Caco-2 (cell line): ENCODE data around the gene C1orf21. TPM values are rescaled to one million over a fixed set of nuclear protein-coding genes. Genes with fewer than 3 reads are reported as not detected.

Experiments used
- BruUV-seq: library from RNA; stranded (reverse); fragments of 400-500 nt; replicated peaks from 2 replicates; lab custom pipeline; 2021; lab: Mats Ljungman, UMichigan
- CTCF ChIA-PET: fragments of 300-600 bp; sonication (Branson Sonifier 250); formaldehyde crosslinking; loops from one replicate; lab custom pipeline; 2022; ENCODE audit warnings: antibody characterized with exemption; lab: Charles Lee
- POLR2A ChIA-PET: fragments of 300-600 bp; sonication (Branson Sonifier 250); formaldehyde crosslinking; loops from one replicate; lab custom pipeline; 2022; ENCODE audit warnings: antibody characterized with exemption; lab: Charles Lee
- DNase-seq, 2 experiments: peaks; one replicate each; pipeline versions ENCODE4 v3.0.0 to v3.0.0-alpha.2; 2020 to 2022
- H3K27me3 ChIP-seq: replicated peaks from 2 replicates; pipeline ENCODE4 v1.6.0; 2011; ENCODE audit warnings: low read length; ENCODE audit not compliant: control insufficient read depth, insufficient read depth
- H3K36me3 ChIP-seq: 2 replicates; pipeline ENCODE4 v1.5.1; 2011; ENCODE audit warnings: low read length; ENCODE audit not compliant: control insufficient read depth, insufficient read depth
- H3K4me1 ChIP-seq: fragments of 250-450 bp; sonication (Bioruptor Pico); 2 replicates; pipeline ENCODE4 v1.5.1; 2020; ENCODE audit warnings: mild to moderate bottlenecking
- H3K4me3 ChIP-seq: 2 replicates; pipeline ENCODE4 v1.5.1; 2011; ENCODE audit warnings: low read depth, mild to moderate bottlenecking, control low read depth, low read length
- H3K9me3 ChIP-seq: fragments of 250-450 bp; sonication (Bioruptor Pico); 2 replicates; pipeline ENCODE4 v1.5.1; 2020; ENCODE audit warnings: mild to moderate bottlenecking, moderate library complexity
- H3K27ac Mint-ChIP-seq: one replicate; pipeline ENCODE4 v1.8.0; 2022; ENCODE audit warnings: mixed read lengths; ENCODE audit not compliant: unreplicated experiment
- H3K27me3 Mint-ChIP-seq: one replicate; pipeline ENCODE4 v1.8.0; 2022; ENCODE audit warnings: mixed read lengths; ENCODE audit not compliant: insufficient read depth, unreplicated experiment
- H3K36me3 Mint-ChIP-seq: one replicate; pipeline ENCODE4 v1.8.0; 2022; ENCODE audit warnings: mild to moderate bottlenecking, mixed read lengths; ENCODE audit not compliant: insufficient read depth, unreplicated experiment
- H3K4me1 Mint-ChIP-seq: one replicate; pipeline ENCODE4 v1.8.0; 2022; ENCODE audit warnings: low read depth, mixed read lengths; ENCODE audit not compliant: unreplicated experiment
- H3K4me3 Mint-ChIP-seq: one replicate; pipeline ENCODE4 v1.8.0; 2022; ENCODE audit warnings: mild to moderate bottlenecking, moderate library complexity, mixed read lengths; ENCODE audit not compliant: unreplicated experiment
- H3K9me3 Mint-ChIP-seq: one replicate; pipeline ENCODE4 v1.8.0; 2022; ENCODE audit warnings: mixed read lengths; ENCODE audit not compliant: unreplicated experiment
- intact Hi-C: fragments of 100-400 bp; cut with micrococcal nuclease; formaldehyde crosslinking; loops from one replicate; pipeline ENCODE4 v1.10.0; 2022; ENCODE audit not compliant: unreplicated experiment
- total RNA-seq: library from RNA; stranded (reverse); gene quantifications from 2 replicates; pipeline ENCODE4 v1.2.3, GENCODE V29; 2022
- TF ChIP-seq, protein P1 (sequence below), 2 experiments: fragments of 200-600 bp in 1 of 2; IDR thresholded peaks; 1 replicate in 1 of 2; 2 replicates in 1 of 2; pipeline versions ENCODE4 v1.5.1 to v1.8.0; 2011 to 2022; ENCODE audit warnings: antibody characterized with exemption in 1 of 2, control low read depth in 1 of 2, inconsistent platforms in 1 of 2, low read depth in 1 of 2, low read length in 1 of 2, mild to moderate bottlenecking in 1 of 2, moderate library complexity in 1 of 2; ENCODE audit not compliant: insufficient read depth in 1 of 2, severe bottlenecking in 1 of 2, unreplicated experiment in 1 of 2

The C1orf21 gene
- total RNA-seq, 1 experiment from 2014 or later, result 0.82 TPM

DNA sequence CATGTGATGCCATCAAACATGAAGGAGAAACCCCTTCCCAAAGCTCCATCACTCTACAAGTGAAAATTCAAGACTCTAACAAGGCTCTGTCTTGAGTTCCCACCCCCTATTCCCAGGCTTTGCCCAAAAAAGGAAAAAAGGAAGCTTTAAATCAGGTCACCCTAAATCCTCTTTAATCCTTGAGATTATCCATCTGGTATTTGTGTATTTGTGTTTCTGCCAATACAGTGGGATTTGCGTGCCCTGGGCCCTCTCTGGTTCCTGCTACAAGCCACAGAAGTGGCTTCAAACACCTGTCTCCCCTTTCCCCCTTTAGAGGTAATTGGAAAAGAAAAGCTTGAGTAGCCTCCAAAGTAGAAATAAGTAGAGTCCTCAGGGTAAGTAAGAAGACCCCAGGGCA lies 247.5 kb downstream of the C1orf21 start:
- TF ChIP-seq, protein P1, sequence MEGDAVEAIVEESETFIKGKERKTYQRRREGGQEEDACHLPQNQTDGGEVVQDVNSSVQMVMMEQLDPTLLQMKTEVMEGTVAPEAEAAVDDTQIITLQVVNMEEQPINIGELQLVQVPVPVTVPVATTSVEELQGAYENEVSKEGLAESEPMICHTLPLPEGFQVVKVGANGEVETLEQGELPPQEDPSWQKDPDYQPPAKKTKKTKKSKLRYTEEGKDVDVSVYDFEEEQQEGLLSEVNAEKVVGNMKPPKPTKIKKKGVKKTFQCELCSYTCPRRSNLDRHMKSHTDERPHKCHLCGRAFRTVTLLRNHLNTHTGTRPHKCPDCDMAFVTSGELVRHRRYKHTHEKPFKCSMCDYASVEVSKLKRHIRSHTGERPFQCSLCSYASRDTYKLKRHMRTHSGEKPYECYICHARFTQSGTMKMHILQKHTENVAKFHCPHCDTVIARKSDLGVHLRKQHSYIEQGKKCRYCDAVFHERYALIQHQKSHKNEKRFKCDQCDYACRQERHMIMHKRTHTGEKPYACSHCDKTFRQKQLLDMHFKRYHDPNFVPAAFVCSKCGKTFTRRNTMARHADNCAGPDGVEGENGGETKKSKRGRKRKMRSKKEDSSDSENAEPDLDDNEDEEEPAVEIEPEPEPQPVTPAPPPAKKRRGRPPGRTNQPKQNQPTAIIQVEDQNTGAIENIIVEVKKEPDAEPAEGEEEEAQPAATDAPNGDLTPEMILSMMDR (IDR thresholded peaks at IDR 0.05; ENCODE audit: insufficient read depth in 1 of 2, low read depth in 1 of 2, low read length in 1 of 2, severe bottlenecking in 1 of 2, unreplicated experiment in 1 of 2), result no peak
- H3K4me3 ChIP-seq, result no peak overlapping the region
- BruUV-seq, result no TSS peak
- CTCF ChIA-PET, result no interaction called here
- no peaks in the 10 kb centered on the region for H3K36me3 ChIP-seq
- Mint-ChIP-seq H3K9me3 (no peaks in the 10 kb centered on the region), H3K27me3 (peaks cover 3% of the 10 kb centered on the region), H3K4me3 (no peak overlapping the region), H3K4me1 (no peaks in the 10 kb centered on the region), H3K27ac (no peak overlapping the region), H3K36me3 (no peaks in the 10 kb centered on the region)
- POLR2A ChIA-PET, result no interaction called here
- no peaks in the 10 kb centered on the region for H3K4me1 ChIP-seq
- DNase-seq, result no peak
- intact Hi-C loops, result no loop called here
- peaks cover 1% of the 10 kb centered on the region; the same call in 1 of the 2 replicates for H3K27me3 ChIP-seq
- no peaks in the 10 kb centered on the region for H3K9me3 ChIP-seq

DNA sequence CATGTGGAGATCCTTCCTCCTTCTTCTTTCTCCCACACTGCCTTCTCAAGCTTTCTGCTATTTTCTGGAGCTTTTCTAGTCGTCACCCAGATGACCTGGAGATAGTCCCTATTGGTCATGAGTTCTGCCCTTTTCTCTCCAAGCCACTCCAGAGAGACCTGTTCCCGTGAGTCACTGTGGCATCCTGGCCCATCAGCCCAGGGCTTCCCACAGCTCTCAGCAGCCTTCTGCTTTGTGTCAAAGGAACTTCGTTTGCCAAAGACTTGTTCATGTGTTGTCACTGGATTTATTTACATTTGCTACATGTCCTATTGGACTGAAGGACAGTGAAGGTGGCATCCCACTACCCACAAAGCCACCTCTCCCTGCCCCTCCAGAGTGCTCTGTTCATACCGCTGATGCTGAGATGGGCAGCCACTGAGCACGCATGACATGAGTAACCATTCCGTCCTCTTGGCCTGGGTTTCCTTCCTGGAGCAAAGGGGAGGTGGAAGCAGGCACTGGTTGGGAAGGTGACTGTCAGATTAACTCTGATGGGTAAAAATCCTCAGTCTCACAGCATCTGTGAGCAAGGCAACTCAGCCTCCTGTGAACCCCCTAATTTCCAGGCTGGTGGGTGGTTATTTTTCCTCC lies 248.6 kb downstream of the C1orf21 start:
- Mint-ChIP-seq H3K36me3 (no peaks in the 10 kb centered on the region), H3K27me3 (peaks cover 3% of the 10 kb centered on the region), H3K4me1 (no peaks in the 10 kb centered on the region), H3K9me3 (no peaks in the 10 kb centered on the region), H3K27ac (no peak overlapping the region), H3K4me3 (no peak overlapping the region)
- POLR2A ChIA-PET, result no interaction called here
- H3K9me3 ChIP-seq, result no peaks in the 10 kb centered on the region
- BruUV-seq, result no TSS peak
- H3K4me3 ChIP-seq, result no peak overlapping the region
- H3K36me3 ChIP-seq, result no peaks in the 10 kb centered on the region
- TF ChIP-seq, protein P1 (IDR thresholded peaks at IDR 0.05; ENCODE audit: insufficient read depth in 1 of 2, low read depth in 1 of 2, low read length in 1 of 2, severe bottlenecking in 1 of 2, unreplicated experiment in 1 of 2), result no peak
- CTCF ChIA-PET, result no interaction called here
- intact Hi-C loops, result no loop called here
- DNase-seq, result no peak
- H3K4me1 ChIP-seq, result no peaks in the 10 kb centered on the region
- 0 out of 2 replicates have a peak, but pooled peaks cover 1% of the 10 kb centered on the region for H3K27me3 ChIP-seq

GRCh38 chr1:184635980-184636431 lies 249.2 kb downstream of the C1orf21 start:
- no peaks in the 10 kb centered on the region for H3K9me3 Mint-ChIP-seq
- no peak for DNase-seq
- Histone ChIP-seq H3K27me3 (0 out of 2 replicates have a peak, but pooled peaks cover 2% of the 10 kb centered on the region), H3K36me3 (no peaks in the 10 kb centered on the region), H3K4me3 (no peak overlapping the region), H3K4me1 (no peaks in the 10 kb centered on the region), H3K9me3 (no peaks in the 10 kb centered on the region)
- no peak overlapping the region for H3K27ac Mint-ChIP-seq
- POLR2A ChIA-PET, result no interaction called here
- CTCF ChIA-PET, result no interaction called here
- H3K36me3 Mint-ChIP-seq, result no peaks in the 10 kb centered on the region
- no peak overlapping the region for H3K4me3 Mint-ChIP-seq
- H3K27me3 Mint-ChIP-seq, result peaks cover 3% of the 10 kb centered on the region
- no peaks in the 10 kb centered on the region for H3K4me1 Mint-ChIP-seq
- TF ChIP-seq, protein P1 (IDR thresholded peaks at IDR 0.05; ENCODE audit: insufficient read depth in 1 of 2, low read depth in 1 of 2, low read length in 1 of 2, severe bottlenecking in 1 of 2, unreplicated experiment in 1 of 2), result no peak
- BruUV-seq, result no TSS peak
- intact Hi-C loops, result no loop called here
